ENCODE data around the gene RPS3.

The RPS3 gene

GRCh38 chr11:75439026-75439425, 39.7 kb downstream of the RPS3 start:
- no peaks in the 10 kb centered on the region for H3K9me2 ChIP-seq (replicated peaks; ENCODE audit: control insufficient read depth, low read length)
- no peaks in the 10 kb centered on the region for H3K9me3 ChIP-seq (ENCODE audit: control insufficient read depth, insufficient read depth, low read length)
- no peak for TF ChIP-seq CTCF (IDR thresholded peaks at IDR 0.05; ENCODE audit: low read depth, low read length, poor library complexity, severe bottlenecking)
- no peak for TF ChIP-seq EZH2phosphoT487 (IDR thresholded peaks at IDR 0.05; ENCODE audit: borderline replicate concordance, low read length)
- no peak overlapping the region for H3K27ac ChIP-seq (ENCODE audit: low read depth, low read length)
- H3K4me2 ChIP-seq (ENCODE audit: low read length): no peak overlapping the region
- H3K4me3 ChIP-seq (ENCODE audit: low read length): no peak overlapping the region
- H3K79me2 ChIP-seq (ENCODE audit: control insufficient read depth, low read length): no peaks in the 10 kb centered on the region
- no peaks in the 10 kb centered on the region for H3K36me3 ChIP-seq (ENCODE audit: control insufficient read depth, low read length)
- no peaks in the 10 kb centered on the region for H3K27me3 ChIP-seq (ENCODE audit: control insufficient read depth, low read length)
- no peaks in the 10 kb centered on the region for H3F3A ChIP-seq (ENCODE audit: control insufficient read depth, insufficient read depth)
- no peaks in the 10 kb centered on the region; the same call in 1 of the 2 replicates for H4K20me1 ChIP-seq (ENCODE audit: control insufficient read depth, insufficient read depth, low read depth, low read length)
- H3K4me1 ChIP-seq (ENCODE audit: control insufficient read depth, low read length): no peaks in the 10 kb centered on the region

GRCh38 chr11:75439495-75440120, 40.3 kb downstream of the RPS3 start:
- Histone ChIP-seq H3K79me2 (ENCODE audit: control insufficient read depth, low read length) (no peaks in the 10 kb centered on the region), H3K36me3 (ENCODE audit: control insufficient read depth, low read length) (no peaks in the 10 kb centered on the region), H3K9me2 (replicated peaks; ENCODE audit: control insufficient read depth, low read length) (no peaks in the 10 kb centered on the region), H3K27me3 (ENCODE audit: control insufficient read depth, low read length) (no peaks in the 10 kb centered on the region), H3F3A (ENCODE audit: control insufficient read depth, insufficient read depth) (no peaks in the 10 kb centered on the region), H4K20me1 (ENCODE audit: control insufficient read depth, insufficient read depth, low read depth, low read length) (no peaks in the 10 kb centered on the region; the same call in 1 of the 2 replicates), H3K4me3 (ENCODE audit: low read length) (no peak overlapping the region), H3K4me1 (ENCODE audit: control insufficient read depth, low read length) (no peaks in the 10 kb centered on the region), H3K27ac (ENCODE audit: low read depth, low read length) (no peak overlapping the region), H3K9me3 (ENCODE audit: control insufficient read depth, insufficient read depth, low read length) (no peaks in the 10 kb centered on the region), H3K4me2 (ENCODE audit: low read length) (no peak overlapping the region)
- no peak for TF ChIP-seq CTCF (IDR thresholded peaks at IDR 0.05; ENCODE audit: low read depth, low read length, poor library complexity, severe bottlenecking)
- no peak for TF ChIP-seq EZH2phosphoT487 (IDR thresholded peaks at IDR 0.05; ENCODE audit: borderline replicate concordance, low read length)

- Histone ChIP-seq H4K20me1 (ENCODE audit: control insufficient read depth, insufficient read depth, low read depth, low read length) (no peaks in the 10 kb centered on the region; the same call in 1 of the 2 replicates), H3K4me1 (ENCODE audit: control insufficient read depth, low read length) (no peaks in the 10 kb centered on the region), H3K4me3 (ENCODE audit: low read length) (no peak overlapping the region), H3F3A (ENCODE audit: control insufficient read depth, insufficient read depth) (no peaks in the 10 kb centered on the region), H3K27me3 (ENCODE audit: control insufficient read depth, low read length) (peaks cover 3% of the 10 kb centered on the region; the same call in 1 of the 2 replicates), H3K9me3 (ENCODE audit: control insufficient read depth, insufficient read depth, low read length) (no peaks in the 10 kb centered on the region), H3K4me2 (ENCODE audit: low read length) (no peak overlapping the region), H3K79me2 (ENCODE audit: control insufficient read depth, low read length) (no peaks in the 10 kb centered on the region), H3K9me2 (replicated peaks; ENCODE audit: control insufficient read depth, low read length) (no peaks in the 10 kb centered on the region), H3K36me3 (ENCODE audit: control insufficient read depth, low read length) (no peaks in the 10 kb centered on the region), H3K27ac (ENCODE audit: low read depth, low read length) (no peak overlapping the region)
- TF ChIP-seq EZH2phosphoT487 (IDR thresholded peaks at IDR 0.05; ENCODE audit: borderline replicate concordance, low read length) (no peak), CTCF (IDR thresholded peaks at IDR 0.05; ENCODE audit: low read depth, low read length, poor library complexity, severe bottlenecking) (no peak)
These were observed 41.9 kb downstream of the RPS3 start for GRCh38 chr11:75440960-75441803.
